Measurements from ENCODE around the gene ZBTB18. TPM values are rescaled to one million over a fixed set of nuclear protein-coding genes. Genes with fewer than 3 reads are reported as not detected.

The ZBTB18 gene
- total RNA-seq, 1 donor, result 12.1 TPM

DNA sequence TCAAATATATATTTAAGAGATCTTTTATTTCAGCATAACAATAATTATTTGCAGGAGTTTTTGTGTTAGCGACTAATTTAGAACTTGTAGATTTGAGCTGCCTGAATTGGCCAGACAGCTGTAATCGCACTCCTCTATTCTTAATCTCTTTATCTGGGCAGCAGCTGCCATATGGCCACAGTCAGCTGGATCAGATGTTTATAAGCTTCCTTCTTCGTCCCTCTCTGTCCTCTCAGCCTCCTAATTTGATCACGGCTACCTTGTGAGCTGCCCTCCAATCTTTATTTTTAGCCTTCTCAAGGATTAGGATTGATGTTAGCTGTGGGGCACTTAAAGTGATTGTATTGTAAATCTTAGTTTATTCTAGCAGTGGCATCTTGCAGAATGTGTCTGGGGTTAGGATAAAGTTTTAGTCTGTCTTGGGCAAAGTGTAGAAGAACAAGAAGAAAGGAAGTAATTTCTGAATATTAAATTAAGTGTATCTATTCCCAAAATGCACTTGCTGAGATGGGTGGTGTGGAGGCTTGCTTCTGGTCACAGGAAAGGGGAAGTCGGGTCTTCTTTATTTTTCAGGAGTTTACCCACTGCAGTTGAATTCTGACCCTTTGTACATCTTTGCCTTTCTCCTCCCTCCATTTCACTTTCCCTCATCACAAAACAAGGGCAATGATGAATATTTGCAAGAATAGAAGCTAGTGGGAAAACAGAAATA lies 1.1 kb downstream of the ZBTB18 start:
- no peak overlapping the region for H3K4me3 ChIP-seq (ENCODE audit: low read depth, low read length)
- peak; percentile 60 for DNase-seq (ENCODE audit: low read depth)
- TF ChIP-seq, protein P1, sequence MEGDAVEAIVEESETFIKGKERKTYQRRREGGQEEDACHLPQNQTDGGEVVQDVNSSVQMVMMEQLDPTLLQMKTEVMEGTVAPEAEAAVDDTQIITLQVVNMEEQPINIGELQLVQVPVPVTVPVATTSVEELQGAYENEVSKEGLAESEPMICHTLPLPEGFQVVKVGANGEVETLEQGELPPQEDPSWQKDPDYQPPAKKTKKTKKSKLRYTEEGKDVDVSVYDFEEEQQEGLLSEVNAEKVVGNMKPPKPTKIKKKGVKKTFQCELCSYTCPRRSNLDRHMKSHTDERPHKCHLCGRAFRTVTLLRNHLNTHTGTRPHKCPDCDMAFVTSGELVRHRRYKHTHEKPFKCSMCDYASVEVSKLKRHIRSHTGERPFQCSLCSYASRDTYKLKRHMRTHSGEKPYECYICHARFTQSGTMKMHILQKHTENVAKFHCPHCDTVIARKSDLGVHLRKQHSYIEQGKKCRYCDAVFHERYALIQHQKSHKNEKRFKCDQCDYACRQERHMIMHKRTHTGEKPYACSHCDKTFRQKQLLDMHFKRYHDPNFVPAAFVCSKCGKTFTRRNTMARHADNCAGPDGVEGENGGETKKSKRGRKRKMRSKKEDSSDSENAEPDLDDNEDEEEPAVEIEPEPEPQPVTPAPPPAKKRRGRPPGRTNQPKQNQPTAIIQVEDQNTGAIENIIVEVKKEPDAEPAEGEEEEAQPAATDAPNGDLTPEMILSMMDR (IDR thresholded peaks at IDR 0.05; ENCODE audit: insufficient read depth, low read depth, low read length), result no peak

DNA sequence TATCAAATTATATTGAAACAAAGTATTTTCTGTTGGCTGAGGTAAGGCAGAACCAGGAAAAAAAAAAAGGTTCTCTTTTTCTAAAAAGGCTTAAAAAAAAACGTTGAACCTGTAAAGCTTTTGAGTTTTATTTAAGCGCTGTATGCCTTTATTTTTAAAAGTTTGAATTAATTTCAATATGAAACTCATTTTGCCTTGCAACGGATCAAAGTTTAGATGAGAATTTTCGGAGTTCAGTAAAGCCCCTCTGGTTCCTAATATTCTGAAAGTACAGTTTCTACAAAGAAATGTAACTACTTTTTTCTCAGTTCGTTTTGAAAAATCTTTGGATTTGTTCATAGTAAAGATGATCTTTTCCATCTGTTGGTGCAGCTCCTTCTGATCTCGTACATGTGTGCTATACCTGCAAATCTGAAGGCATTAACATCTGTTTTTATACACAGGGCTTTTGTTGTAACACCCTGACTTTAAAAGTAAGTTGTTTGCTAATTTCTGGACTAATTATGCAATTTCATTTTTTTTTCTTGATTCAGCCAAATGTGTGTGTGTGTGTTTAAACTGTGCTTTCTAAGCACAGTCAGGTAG lies 1.7 kb downstream of the ZBTB18 start:
- DNase-seq (ENCODE audit: low read depth), result no peak
- no peak overlapping the region for H3K4me3 ChIP-seq (ENCODE audit: low read depth, low read length)
- TF ChIP-seq, protein P1 (IDR thresholded peaks at IDR 0.05; ENCODE audit: insufficient read depth, low read depth, low read length), result no peak

DNA sequence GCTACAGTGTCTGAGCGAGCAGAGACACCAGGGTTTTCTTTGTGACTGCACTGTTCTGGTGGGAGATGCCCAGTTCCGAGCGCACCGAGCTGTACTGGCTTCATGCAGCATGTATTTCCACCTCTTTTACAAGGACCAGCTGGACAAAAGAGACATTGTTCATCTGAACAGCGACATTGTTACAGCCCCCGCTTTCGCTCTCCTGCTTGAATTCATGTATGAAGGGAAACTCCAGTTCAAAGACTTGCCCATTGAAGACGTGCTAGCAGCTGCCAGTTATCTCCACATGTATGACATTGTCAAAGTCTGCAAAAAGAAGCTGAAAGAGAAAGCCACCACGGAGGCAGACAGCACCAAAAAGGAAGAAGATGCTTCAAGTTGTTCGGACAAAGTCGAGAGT lies 2.7 kb downstream of the ZBTB18 start:
- TF ChIP-seq, protein P1 (IDR thresholded peaks at IDR 0.05; ENCODE audit: insufficient read depth, low read depth, low read length), result no peak
- DNase-seq (ENCODE audit: low read depth), result no peak
- no peak overlapping the region for H3K4me3 ChIP-seq (ENCODE audit: low read depth, low read length)

DNA sequence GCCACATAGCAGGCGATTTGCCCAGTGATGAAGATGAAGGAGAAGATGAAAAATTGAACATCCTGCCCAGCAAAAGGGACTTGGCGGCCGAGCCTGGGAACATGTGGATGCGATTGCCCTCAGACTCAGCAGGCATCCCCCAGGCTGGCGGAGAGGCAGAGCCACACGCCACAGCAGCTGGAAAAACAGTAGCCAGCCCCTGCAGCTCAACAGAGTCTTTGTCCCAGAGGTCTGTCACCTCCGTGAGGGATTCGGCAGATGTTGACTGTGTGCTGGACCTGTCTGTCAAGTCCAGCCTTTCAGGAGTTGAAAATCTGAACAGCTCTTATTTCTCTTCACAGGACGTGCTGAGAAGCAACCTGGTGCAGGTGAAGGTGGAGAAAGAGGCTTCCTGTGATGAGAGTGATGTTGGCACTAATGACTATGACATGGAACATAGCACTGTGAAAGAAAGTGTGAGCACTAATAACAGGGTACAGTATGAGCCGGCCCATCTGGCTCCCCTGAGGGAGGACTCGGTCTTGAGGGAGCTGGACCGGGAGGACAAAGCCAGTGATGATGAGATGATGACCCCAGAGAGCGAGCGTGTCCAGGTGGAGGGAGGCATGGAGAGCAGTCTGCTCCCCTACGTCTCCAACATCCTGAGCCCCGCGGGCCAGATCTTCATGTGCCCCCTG lies 3.3 kb downstream of the ZBTB18 start:
- TF ChIP-seq, protein P1 (IDR thresholded peaks at IDR 0.05; ENCODE audit: insufficient read depth, low read depth, low read length), result no peak
- no peak for DNase-seq (ENCODE audit: low read depth)
- H3K4me3 ChIP-seq (ENCODE audit: low read depth, low read length), result no peak overlapping the region

DNA sequence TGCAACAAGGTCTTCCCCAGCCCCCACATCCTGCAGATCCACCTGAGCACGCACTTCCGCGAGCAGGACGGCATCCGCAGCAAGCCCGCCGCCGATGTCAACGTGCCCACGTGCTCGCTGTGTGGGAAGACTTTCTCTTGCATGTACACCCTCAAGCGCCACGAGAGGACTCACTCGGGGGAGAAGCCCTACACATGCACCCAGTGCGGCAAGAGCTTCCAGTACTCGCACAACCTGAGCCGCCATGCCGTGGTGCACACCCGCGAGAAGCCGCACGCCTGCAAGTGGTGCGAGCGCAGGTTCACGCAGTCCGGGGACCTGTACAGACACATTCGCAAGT lies 3.8 kb downstream of the ZBTB18 start:
- TF ChIP-seq, protein P1 (IDR thresholded peaks at IDR 0.05; ENCODE audit: insufficient read depth, low read depth, low read length), result no peak
- no peak overlapping the region for H3K4me3 ChIP-seq (ENCODE audit: low read depth, low read length)
- no peak for DNase-seq (ENCODE audit: low read depth)

DNA sequence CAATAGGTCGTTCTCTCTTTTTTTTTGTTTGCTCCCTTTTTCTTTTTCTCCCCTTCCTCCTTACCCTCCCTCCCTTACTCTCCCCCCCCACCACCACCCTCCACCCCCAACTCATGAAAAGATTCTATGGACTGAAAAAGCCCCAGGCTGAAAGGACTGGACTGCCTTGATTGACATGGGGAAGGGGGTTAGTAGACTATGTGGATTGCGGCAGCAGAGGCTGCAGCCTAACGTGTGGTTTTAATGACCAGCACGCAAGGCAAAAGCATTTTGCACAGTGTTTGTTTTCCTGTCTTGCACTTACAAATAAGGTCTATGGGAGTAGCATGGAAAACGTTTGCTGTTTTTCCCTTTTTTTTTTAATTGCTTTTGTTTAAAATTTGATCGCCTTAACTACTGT lies 5.5 kb downstream of the ZBTB18 start:
- TF ChIP-seq, protein P1 (IDR thresholded peaks at IDR 0.05; ENCODE audit: insufficient read depth, low read depth, low read length), result no peak
- DNase-seq (ENCODE audit: low read depth), result peak; percentile 34
- H3K4me3 ChIP-seq (ENCODE audit: low read depth, low read length), result no peak overlapping the region

Data from fibroblast of villous mesenchyme (primary cell).